ENCODE results near the gene BCL2.
"Not testable (repeated sequence)": the region's sequence is repeated elsewhere in the genome, so short reads cannot be mapped to it uniquely, and the experiment has no call there.

The BCL2 gene

GRCh38 chr18:63234432-63234831 lies 85.1 kb downstream of the BCL2 start:
- DNase-seq (ENCODE audit: low read depth), result no peak

- DNase-seq (ENCODE audit: low read depth), result no peak
These were observed 86.2 kb downstream of the BCL2 start for GRCh38 chr18:63233334-63233733.

GRCh38 chr18:63232826-63233225 lies 86.7 kb downstream of the BCL2 start:
- no peak for DNase-seq (ENCODE audit: low read depth)

GRCh38 chr18:63229971-63230370 lies 89.6 kb downstream of the BCL2 start:
- no peak for DNase-seq (ENCODE audit: low read depth)

- DNase-seq (ENCODE audit: low read depth), result no peak
These were observed 94.1 kb downstream of the BCL2 start for GRCh38 chr18:63225434-63225833.

- peak; percentile 49 for DNase-seq (ENCODE audit: low read depth)
These were observed 94.9 kb downstream of the BCL2 start for GRCh38 chr18:63224630-63225029.

- no peak for DNase-seq (ENCODE audit: low read depth)
These were observed 95.7 kb downstream of the BCL2 start for GRCh38 chr18:63223837-63224236.

GRCh38 chr18:63220903-63221302 lies 98.7 kb downstream of the BCL2 start:
- DNase-seq (ENCODE audit: low read depth), result no peak

GRCh38 chr18:63218472-63218871 lies 101.1 kb downstream of the BCL2 start:
- DNase-seq (ENCODE audit: low read depth), result no peak

- no peak for DNase-seq (ENCODE audit: low read depth)
These were observed 102.9 kb downstream of the BCL2 start for GRCh38 chr18:63216516-63217311.

- no peak for DNase-seq (ENCODE audit: low read depth)
These were observed 105.5 kb downstream of the BCL2 start for GRCh38 chr18:63213936-63214671.

GRCh38 chr18:63213331-63213900 lies 106.2 kb downstream of the BCL2 start:
- DNase-seq (ENCODE audit: low read depth), result no peak

GRCh38 chr18:63210521-63210920 lies 109.0 kb downstream of the BCL2 start:
- DNase-seq (ENCODE audit: low read depth), result no peak

GRCh38 chr18:63208676-63209075 lies 110.9 kb downstream of the BCL2 start:
- DNase-seq (ENCODE audit: low read depth), result no peak

GRCh38 chr18:63207835-63208234 lies 111.7 kb downstream of the BCL2 start:
- DNase-seq (ENCODE audit: low read depth), result no peak

- DNase-seq (ENCODE audit: low read depth), result no peak
These were observed 112.3 kb downstream of the BCL2 start for GRCh38 chr18:63207143-63207790.

- DNase-seq (ENCODE audit: low read depth), result no peak
These were observed 113.0 kb downstream of the BCL2 start for GRCh38 chr18:63206433-63207142.

GRCh38 chr18:63205791-63206252 lies 113.7 kb downstream of the BCL2 start:
- DNase-seq (ENCODE audit: low read depth), result no peak

- DNase-seq (ENCODE audit: low read depth), result no peak
These were observed 116.1 kb downstream of the BCL2 start for GRCh38 chr18:63203497-63203896.

- no peak for DNase-seq (ENCODE audit: low read depth)
These were observed 116.7 kb downstream of the BCL2 start for GRCh38 chr18:63202828-63203227.

GRCh38 chr18:63201456-63201855 lies 118.1 kb downstream of the BCL2 start:
- not testable (repeated sequence) for DNase-seq (ENCODE audit: low read depth)

- no peak for DNase-seq (ENCODE audit: low read depth)
These were observed 119.8 kb downstream of the BCL2 start for GRCh38 chr18:63199743-63200241.
